HG03066 (cell line): ENCODE measurements around the gene GGCT.
"Not testable (repeated sequence)": the region's sequence is repeated elsewhere in the genome, so short reads cannot be mapped to it uniquely, and the experiment has no call there.

Experiments
- ATAC-seq: cut with Tn5 transposase; IDR thresholded peaks from one replicate; pipeline ENCODE4 v1.9.1; 2021; ENCODE audit warnings: low read depth; ENCODE audit not compliant: unreplicated experiment

Gene GGCT

DNA sequence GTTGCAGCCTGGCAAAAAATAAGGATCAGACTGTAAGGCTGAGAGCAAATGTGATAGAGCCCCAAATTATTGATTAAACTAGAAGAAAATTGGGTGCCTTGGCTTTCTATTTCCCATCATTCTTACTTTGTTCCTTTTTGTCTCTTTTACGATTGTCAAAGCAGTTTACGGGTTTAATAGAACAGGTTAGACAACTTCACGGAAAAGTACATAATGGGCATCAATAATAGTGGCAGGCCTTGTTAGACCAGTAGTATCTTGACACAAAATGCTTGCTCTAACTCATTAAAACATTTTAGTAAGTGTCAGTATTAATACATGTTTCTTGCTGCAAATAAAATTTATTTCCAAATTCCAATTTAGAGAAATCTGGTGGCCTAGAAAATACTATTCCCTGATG, 14.5 kb upstream of the GGCT start:
- ATAC-seq = no peak

DNA sequence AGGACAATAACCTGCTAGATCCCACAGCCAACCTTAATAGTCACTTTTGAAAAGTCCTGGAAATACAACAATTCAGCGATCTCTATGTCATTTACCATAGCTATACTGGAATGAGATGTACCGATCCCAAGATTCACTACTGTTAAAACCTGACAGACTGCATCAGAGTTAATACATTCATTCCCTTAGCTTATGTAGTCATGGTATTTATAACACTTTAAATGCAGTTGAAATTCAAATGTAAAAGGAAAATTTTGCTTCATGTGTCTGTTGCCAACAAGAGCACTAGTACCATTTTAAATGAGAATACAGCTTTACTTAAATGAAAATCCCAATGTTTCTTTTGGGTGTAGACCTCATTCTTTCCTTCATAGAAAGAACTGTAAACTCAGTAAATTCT, 11.1 kb upstream of the GGCT start:
- ATAC-seq = no peak

DNA sequence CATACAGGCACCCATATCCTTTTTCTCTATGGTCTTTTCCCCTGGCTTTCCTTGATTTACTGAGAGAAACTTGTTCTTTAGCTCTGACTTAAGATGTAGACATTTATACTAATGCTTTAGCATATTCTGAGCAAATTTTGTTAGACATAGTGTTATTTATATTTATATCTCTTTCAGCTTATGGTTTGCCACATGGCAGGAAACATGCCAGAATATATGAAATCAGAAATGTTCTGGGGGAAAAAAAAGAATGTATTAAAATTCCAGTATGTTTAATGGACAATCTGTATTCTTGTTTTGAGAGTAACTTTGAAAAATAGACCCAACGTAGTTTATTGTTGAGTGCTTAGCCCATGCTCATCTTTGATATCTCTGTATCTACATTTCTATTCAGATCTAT, 10.1 kb upstream of the GGCT start:
- ATAC-seq = no peak

DNA sequence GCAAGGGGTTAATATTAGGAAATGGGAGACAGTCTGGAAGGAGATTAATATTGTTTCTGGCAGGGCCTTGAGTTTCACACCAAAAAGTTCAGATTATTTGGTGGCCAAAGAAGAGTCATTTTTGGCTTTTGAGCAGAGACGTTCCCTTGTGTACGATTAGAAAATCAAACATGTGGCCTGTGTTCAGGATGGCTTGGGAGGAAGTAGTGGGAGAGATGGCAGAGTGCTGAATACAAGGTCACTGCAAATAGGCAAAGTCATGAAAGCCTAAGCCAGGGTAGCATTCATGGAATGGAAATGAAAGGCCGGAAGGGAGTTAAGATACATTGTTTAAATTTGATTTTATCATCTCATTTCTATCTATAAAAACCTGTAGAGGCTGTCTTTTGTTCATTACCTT, 9.5 kb upstream of the GGCT start:
- ATAC-seq = no peak

DNA sequence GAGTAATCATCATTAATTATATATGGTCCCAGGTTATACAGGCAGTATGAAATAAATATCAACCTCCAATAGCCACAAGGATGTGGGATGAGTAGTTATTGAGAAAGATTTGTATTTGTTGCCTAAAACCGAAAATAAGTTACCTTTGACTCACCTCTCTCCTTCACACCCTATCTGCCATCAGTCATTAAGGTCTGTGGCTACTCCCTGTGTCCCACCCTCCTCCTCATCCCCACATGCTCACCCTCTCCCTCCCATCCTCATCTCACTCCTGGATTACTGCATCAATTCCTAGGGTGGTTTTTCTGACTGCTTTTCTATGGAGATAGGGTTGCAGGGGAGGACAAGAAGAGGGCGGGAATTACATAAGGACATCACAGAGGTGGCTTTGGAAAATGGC, 9.1 kb upstream of the GGCT start:
- ATAC-seq = no peak

DNA sequence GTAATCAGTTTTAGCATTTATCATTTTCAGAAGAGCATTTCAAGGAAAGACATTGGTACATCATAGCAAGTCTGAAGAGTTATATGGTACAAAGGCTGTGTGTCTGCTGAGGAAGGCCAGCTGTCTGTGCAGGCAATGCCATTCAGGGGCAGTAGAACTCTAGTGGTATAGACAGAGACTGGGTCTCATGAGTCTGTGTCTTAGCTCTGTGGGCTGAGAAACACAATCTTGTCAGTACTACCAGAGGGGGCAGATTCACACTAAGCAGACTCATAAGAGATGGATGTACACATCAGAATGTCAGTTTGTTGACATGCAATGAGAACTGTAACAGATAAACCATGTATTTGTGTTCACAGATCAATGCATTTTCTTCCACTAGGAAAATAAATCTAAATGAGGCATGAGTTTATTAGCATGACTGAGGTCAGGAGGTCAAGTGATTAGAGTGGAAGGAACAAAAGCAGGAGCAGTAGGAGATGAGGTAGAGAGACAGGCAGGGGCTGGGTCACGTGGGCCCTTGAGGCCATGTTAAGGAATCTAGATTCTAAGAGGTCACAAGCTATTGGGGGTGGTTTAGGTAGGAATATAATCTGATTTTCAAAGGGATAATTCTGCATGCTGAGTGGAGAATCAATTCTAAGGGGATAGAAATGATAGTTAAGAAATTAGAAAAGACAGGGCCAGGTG, 7.5 kb upstream of the GGCT start:
- no peak for ATAC-seq

DNA sequence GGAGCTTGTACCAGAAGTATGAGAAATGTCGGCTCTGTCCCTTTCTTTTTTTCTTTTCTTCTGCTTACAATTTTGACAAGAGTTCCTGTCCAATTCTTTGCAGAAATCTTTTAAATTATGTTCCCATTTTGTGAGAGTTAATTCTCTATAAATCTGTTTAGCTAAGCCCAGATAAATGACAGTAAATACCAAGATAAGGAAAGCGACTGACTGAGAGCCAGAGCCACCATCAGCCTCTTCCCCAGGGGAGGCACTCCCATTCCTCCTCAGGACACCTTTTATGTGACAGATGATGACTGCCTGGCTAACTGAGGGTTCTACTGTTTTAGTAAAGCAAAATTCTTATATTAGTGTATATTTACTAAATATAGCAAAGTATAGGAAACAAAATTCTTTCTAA, 6.9 kb upstream of the GGCT start:
- no peak for ATAC-seq

DNA sequence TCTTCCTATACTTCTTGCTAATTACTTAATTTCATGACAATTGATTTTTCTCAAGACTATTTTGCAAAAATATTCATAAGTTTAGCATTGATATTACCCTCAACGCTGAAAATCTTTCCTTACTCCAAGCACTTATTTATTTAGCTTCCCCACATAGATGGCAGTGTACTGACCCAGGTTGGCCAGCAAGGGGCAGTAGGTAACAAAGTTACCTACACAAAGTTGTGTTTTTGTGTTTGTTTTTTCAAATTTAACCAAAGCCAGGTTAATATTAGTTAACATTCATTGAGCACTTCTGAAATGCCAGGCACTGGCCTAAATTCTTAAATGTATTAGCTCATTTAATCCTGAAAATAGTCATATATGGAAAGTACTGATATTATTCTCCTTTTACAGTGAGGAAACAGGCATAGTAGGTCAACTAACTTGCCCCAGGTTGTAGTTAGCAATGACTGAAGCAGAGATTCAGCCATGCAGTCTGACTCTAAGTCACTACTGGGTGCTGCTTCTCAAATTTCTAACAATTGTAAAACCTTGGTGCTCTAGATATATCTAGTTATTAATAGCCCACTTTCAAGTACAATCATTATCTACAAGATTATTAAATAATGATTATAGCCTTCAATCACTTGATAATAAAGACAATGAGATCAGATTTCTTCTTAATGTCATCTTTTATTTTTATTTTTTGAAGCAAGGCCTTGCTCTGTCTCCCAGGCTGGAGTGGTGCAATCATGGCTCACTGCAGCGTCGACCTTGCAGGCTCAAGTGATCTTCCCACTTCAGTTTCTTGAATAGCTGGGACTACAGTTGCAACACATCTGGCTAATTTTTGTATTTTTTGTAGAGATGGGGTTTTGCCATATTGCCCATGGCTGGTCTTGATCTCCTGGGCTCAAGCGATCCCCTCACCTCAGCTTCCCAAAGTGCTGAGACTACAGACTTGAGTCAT, 5.8 kb upstream of the GGCT start:
- no peak for ATAC-seq

DNA sequence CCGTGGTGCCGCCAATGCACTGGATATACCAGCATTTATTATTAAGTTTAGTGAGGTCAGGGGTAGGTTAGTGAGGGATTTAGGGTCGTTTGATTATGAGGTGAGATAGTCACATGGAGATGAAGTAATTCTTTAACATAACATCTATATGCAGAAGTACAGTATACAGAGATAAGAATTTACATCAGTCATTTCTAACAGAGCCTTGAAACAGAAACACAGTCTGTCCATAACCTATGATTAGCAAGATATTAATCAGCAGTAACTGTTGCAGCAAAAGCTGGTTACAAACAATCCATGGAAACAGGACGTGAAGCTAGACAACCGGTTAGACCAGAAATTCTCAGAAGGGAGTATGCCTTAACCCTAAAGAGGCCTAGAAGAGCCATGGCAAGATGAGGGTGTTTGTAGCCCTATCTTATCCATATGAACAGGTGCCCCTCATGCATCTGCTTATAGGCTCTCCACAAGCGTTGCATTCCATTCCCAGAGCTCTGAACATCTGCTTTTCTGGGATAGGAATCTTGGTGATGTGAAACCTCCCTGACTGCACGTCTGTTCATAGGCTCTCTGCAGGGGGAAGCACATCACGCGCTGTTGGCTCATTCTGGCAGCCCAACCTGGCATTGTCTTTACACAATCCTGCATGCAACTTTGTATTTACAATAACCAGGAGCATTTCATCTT, 4.7 kb upstream of the GGCT start:
- ATAC-seq = not testable (repeated sequence)

DNA sequence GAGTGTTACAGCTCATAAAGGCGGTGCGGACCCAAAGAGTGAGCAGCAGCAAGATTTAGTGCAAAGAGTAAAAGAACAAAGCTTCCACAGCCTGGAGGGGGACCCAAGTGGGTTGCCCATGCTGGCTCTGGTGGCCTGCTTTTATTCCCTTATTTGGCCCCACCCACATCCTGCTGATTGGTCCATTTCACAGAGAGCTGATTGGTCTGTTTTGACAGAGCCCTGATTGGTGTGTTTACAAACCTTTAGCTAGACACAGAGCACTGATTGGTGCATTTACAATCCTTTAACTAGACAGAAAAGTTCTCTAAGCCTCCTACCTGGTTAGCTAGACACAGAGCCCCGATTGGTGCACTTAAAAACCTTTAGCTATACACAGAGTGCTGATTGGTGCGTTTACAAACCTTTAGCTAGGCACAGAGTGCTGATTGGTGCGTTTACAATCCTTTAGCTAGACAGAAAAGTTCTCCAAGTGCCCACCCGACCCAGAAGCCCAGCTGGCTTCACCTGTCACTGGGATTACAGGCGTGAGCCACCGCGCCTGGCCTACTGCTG, 2.8 kb upstream of the GGCT start:
- ATAC-seq = not testable (repeated sequence)

DNA sequence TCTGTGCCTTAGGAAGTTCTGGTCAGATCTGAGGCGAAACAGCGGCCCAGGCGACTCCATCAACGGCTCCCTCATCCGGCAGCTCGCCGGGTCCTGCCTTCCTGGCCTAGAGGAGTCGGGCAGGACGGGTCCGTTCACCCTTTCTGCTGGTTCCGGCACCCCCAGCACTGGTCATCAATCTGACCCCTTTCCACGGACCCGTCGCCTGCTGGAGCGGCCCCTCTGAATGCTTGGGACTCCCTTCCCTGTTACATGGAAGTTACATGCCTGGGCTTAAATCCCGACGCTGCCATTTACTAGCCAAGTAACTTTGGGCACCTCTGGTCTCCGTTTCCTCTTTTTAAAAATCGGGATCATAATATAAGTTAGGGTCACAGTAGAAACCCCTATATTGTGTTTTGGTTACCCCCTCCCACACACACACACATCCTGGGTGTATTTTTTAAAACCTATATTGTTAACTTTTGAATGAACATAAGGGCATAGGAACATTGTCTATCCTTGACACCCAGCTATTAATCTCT, 607 bp upstream of the GGCT start:
- no peak for ATAC-seq

DNA sequence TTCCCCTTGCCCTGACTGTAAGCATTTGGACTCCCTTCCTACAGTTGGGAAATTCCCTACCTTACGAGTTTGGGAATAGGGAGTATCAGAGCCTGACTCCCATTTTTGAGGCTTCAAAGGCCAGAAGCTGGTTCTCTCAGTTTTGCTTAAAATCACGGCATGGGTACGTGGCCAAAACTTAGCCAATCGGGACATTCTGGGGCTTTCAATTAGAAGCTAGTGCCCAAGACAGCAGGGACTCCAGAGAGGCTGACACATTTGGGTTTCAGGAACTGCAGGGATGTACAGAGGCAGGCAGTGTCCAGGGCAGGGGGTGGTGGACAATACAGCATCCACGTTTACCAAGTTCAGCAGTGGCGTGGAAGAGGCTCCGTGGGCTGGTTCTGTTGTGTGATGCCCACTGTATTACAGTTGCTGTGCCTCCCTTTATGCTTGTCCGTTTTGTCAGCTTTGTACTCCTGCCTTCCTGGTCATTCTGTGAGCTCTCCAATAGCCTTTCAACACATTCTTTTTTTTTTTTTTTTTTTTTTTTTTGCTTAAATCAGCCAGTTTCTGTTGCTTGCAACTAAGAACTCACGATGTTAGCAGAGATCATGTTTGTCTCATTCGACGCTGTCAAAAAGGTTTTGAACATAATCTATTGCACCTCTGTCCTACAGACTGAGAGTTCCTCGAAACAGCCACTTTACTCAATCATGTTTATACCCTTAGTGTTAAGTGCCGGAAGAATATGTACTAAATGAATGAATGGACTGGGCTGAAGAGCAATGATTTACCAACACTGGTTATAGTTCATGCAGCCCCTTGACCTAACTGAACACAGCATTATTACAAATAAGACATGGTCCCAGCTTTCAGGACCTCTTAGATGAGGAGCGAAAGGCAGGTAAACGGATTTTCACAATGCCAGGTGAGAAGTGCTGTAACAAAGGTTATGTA, 1.1 kb downstream of the GGCT start:
- no peak for ATAC-seq

DNA sequence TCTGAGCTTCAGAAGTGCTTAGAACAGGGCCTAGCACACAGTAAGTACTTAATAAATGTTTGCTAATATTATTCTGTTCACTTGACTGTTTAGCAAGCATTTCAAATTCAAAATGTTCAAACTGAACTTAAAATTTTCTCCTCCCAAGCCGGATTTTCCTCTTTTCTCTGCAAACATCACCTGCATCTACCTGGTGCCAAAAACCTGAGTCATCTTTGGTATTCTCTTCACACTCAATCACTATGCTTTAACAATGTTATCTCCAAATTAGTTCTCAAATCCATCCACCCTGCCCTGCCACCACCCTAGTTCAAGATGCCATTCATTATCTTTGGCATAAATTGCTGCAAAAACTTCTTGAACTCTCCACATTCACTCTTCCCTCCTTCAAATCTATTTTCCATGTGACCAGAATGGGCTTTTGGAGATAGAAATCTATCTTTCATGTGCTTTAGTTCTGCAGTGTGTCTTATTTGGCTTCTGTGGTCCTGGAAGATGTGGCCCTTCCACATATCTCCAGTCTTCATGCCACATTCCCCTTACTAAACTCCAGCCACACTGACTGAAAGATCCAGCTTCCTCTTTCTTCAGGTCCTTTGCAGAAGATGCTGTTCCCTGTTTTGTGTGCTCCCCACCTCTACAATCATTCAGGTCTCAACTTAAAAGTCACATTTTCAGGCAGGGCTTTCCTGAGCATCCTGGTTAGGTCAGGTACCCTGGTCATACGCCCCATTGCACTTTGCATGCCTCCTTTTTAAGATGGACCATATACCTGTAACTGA, 2.0 kb downstream of the GGCT start:
- ATAC-seq = no peak

DNA sequence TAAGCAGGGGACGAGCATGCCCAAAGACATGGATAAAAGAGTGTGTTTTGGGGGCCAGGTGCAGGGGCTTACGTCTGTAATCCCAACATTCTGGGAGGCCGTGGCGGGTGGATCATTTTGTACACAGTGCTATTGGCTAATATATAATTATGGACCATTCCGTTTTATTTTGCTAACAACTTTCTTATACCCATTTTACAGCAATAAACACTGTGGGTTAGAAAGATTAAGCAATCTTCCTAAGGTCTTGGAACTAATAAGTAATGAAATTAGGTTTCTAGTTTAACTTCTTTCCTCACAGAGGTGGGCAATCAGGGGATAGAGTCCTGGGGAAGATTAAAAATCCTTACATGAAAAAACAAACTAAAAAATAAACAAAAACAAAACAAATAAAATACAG, 3.4 kb downstream of the GGCT start:
- no peak for ATAC-seq

DNA sequence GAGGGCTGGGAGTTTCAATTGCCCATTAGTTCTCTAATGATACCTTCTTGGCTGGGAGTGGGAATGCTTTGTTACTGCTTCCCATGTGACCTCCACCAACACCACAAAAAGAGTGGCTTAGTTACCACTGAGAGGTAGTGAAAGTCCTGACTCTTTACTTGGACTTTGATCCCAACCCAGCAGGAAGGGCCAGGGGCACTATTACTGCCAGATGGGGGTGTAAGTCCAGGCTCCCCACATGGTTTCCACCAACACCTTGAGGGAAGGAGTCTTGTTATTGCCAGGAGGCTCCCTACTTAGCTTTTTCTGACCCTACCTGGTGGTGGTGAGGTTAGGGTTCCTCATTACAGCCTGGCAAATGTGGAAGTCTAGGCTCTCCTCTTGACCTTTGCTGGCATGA, 11.4 kb downstream of the GGCT start:
- ATAC-seq = no peak

DNA sequence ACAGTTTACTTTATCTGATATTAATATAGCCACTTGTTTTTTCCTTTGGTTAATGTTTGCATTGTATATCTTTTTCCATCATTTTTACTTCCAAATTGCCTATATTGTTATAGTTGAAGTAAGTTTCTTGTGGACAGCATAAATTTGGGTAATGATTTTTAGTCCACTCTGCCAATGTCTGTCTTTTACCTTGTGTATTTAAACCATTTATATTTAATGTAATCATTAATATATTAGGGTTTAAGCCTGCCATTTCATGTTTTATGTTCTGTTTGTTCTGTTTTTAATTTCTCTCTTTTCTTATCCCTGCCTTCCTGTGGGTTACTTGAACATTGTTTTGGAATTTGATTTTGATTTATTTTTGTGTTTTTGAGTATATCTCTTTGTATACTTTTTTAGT, 13.2 kb downstream of the GGCT start:
- no peak for ATAC-seq

DNA sequence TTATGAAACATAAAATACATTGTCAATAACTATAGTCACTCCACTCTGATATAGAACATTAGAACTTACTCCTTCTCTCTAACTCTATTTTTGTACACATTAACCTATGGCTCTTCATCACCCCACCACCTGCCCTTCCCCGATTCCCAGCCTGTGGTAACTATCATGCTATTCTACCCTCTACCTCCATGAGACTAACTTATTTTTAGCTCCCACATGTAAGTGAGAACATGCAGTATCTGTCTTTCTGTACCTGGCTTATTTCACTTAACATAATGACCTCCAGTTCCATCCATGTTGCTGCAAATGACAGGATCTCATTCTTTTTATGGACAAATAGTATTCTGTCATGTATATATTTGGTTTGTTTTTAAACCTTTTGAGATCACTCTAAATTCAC, 17.3 kb downstream of the GGCT start:
- ATAC-seq = no peak

DNA sequence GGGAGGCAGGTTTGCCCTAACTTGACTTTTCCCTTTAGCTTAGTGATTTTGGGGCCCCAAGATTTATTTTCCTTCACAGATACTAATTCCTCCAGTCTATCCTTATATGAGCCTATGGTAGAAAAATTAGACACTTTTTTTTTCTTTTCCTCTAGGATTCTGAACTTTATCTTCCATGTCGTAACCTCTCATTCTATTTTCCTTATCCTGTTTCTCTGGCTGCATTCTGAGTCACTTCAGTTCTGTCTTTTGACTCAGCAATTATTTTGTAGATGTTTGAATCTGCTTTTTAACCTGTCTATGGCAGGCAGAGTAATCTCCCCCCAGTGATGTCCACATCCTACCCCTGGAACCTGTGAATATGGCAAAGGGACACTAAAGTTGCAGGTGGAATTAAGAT, 19.0 kb downstream of the GGCT start:
- no peak for ATAC-seq

DNA sequence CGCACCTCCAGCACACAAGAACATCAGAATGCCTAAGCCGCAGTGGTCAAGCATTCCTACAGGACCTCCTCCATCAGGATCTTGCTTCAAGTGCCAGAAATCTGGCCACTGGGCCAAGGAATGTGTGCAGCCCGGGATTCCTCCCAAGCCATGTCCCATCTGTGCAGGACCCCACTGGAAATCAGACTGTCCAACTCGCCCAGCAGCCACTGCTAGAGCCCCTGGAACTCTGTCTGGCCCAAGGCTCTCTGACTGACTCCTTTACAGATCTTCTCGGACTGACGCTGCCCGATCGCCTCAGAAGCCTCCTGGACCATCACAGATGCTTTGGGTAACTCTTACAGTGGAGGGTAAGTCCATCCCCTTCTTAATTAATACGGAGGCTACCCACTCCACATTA, 23.2 kb downstream of the GGCT start:
- ATAC-seq = not testable (repeated sequence)
